SK-N-SH (cell line): ENCODE data around the gene CLPX. TPM values are rescaled to one million over a fixed set of nuclear protein-coding genes. Genes with fewer than 3 reads are reported as not detected.

ENCODE experiments used
- CTCF ChIA-PET: fragments of 300-600, 350-600 bp; formaldehyde crosslinking; extraction: SDS; loops from one replicate; lab custom pipeline; 2021; lab: Yijun Ruan, JAX
- POLR2A ChIA-PET: fragments of 350-600 bp; sonication (Branson Sonifier 250); formaldehyde crosslinking; extraction: SDS; loops from one replicate; lab custom pipeline; 2020; ENCODE audit warnings: antibody characterized with exemption, inconsistent platforms; lab: Yijun Ruan, JAX
- DNase-seq: peaks from one replicate; pipeline ENCODE4 v3.0.0; 2012
- H2AFZ ChIP-seq: fragments of 200-600 bp; sonication (generic); 2 replicates; pipeline ENCODE4 v1.8.1; 2016; ENCODE audit warnings: antibody characterized with exemption, mild to moderate bottlenecking, low read depth
- H3F3A ChIP-seq: fragments of 200-600 bp; sonication (generic); replicated peaks from 2 replicates; pipeline ENCODE3; 2016; ENCODE audit warnings: antibody characterized with exemption, mild to moderate bottlenecking; ENCODE audit not compliant: insufficient read depth
- H3K27ac ChIP-seq, 2 experiments: fragments of 200-500 bp in 1 of 2; fragments of 200-600 bp in 1 of 2; sonication (Bioruptor generic) in 1 of 2; sonication (generic), shearing (Covaris generic) in 1 of 2; 2 replicates each; pipeline versions ENCODE4 v1.5.1 to v1.6.1; 2014 to 2016; ENCODE audit warnings: low read depth in 2 of 2, inconsistent platforms in 1 of 2, low read length in 1 of 2, mild to moderate bottlenecking in 1 of 2, mixed read lengths in 1 of 2
- H3K27me3 ChIP-seq: fragments of 200-600 bp; sonication (generic), shearing (Covaris generic); 2 replicates; pipeline ENCODE4 v1.6.1; 2016; ENCODE audit warnings: mixed run types; ENCODE audit not compliant: insufficient read depth
- H3K36me3 ChIP-seq, 2 experiments: fragments of 200-500 bp in 1 of 2; fragments of 200-600 bp in 1 of 2; sonication (Bioruptor generic) in 1 of 2; sonication (generic) in 1 of 2; replicated peaks in 1 of 2; 2 replicates each; pipeline versions ENCODE3 to v1.5.1; 2014 to 2016; ENCODE audit warnings: low read length in 1 of 2, mild to moderate bottlenecking in 1 of 2; ENCODE audit not compliant: insufficient read depth in 2 of 2, control insufficient read depth in 1 of 2
- H3K4me1 ChIP-seq, 2 experiments: fragments of 200-500 bp in 1 of 2; fragments of 200-600 bp in 1 of 2; sonication (Bioruptor generic) in 1 of 2; sonication (generic), shearing (Covaris generic) in 1 of 2; 2 replicates each; pipeline versions ENCODE4 v1.5.1 to v1.6.1; 2014 to 2016; ENCODE audit warnings: low read depth in 1 of 2, low read length in 1 of 2, mixed run types in 1 of 2; ENCODE audit not compliant: insufficient read depth in 2 of 2, control insufficient read depth in 1 of 2
- H3K4me2 ChIP-seq: fragments of 200-600 bp; sonication (generic), shearing (Covaris generic); 2 replicates; pipeline ENCODE4 v1.6.1; 2017; ENCODE audit warnings: mixed run types
- H3K4me3 ChIP-seq, 2 experiments: fragments of 200-500 bp in 1 of 2; fragments of 200-600 bp in 1 of 2; sonication (Bioruptor generic) in 1 of 2; sonication (generic), shearing (Covaris generic) in 1 of 2; 2 replicates each; pipeline versions ENCODE4 v1.5.1 to v1.8.1; 2014 to 2016; ENCODE audit warnings: low read depth in 2 of 2, inconsistent platforms in 1 of 2, low read length in 1 of 2, mild to moderate bottlenecking in 1 of 2, mixed read lengths in 1 of 2, moderate library complexity in 1 of 2
- H3K79me2 ChIP-seq: fragments of 200-600 bp; sonication (generic); 2 replicates; pipeline ENCODE4 v1.8.1; 2017; ENCODE audit warnings: mild to moderate bottlenecking; ENCODE audit not compliant: insufficient read depth
- H3K9ac ChIP-seq: fragments of 200-600 bp; sonication (generic); 2 replicates; pipeline ENCODE4 v1.6.1; 2017; ENCODE audit warnings: mixed run types
- H3K9me2 ChIP-seq: fragments of 200-600 bp; sonication (generic); 2 replicates; pipeline ENCODE4 v1.6.1; 2017; ENCODE audit warnings: mixed run types
- H3K9me3 ChIP-seq: fragments of 200-600 bp; sonication (generic); 2 replicates; pipeline ENCODE4 v1.6.1; 2017; ENCODE audit warnings: mixed run types, mild to moderate bottlenecking, moderate library complexity
- H4K20me1 ChIP-seq: fragments of 200-600 bp; sonication (generic); 2 replicates; pipeline ENCODE4 v1.6.1; 2017; ENCODE audit warnings: mild to moderate bottlenecking, mixed run types; ENCODE audit not compliant: insufficient read depth
- ELF1 ChIP-seq: IDR thresholded peaks from 2 replicates; pipeline ENCODE4 v1.4.0; 2012
- EP300 ChIP-seq, 2 experiments: IDR thresholded peaks; 2 replicates each; pipeline versions ENCODE4 v1.4.0 to v1.6.1; 2012; ENCODE audit warnings: borderline replicate concordance in 1 of 2, low read depth in 1 of 2, low read length in 1 of 2
- FOSL2 ChIP-seq: IDR thresholded peaks from 2 replicates; pipeline ENCODE4 v1.4.0; 2012; ENCODE audit warnings: low read depth, mild to moderate bottlenecking, moderate library complexity, borderline replicate concordance
- FOXM1 ChIP-seq: IDR thresholded peaks from 2 replicates; pipeline ENCODE4 v1.4.0; 2012; ENCODE audit warnings: low read depth, mild to moderate bottlenecking
- GATA2 ChIP-seq: sonication (generic); formaldehyde crosslinking; IDR thresholded peaks from 2 replicates; pipeline ENCODE4 v1.5.0; 2020; ENCODE audit warnings: mild to moderate bottlenecking, missing genetic modification reagents
- MAX ChIP-seq: IDR thresholded peaks from 2 replicates; pipeline ENCODE4 v1.4.0; 2012; ENCODE audit warnings: low read depth
- MXI1 ChIP-seq: IDR thresholded peaks from 2 replicates; pipeline ENCODE4 v1.6.1; 2012; ENCODE audit warnings: mild to moderate bottlenecking, low read depth, low read length, improper control_type of control experiment
- NRF1 ChIP-seq: IDR thresholded peaks from 2 replicates; pipeline ENCODE4 v1.6.1; 2012; ENCODE audit warnings: low read depth, mild to moderate bottlenecking, low read length
- PBX3 ChIP-seq: IDR thresholded peaks from 2 replicates; pipeline ENCODE4; 2012
- POLR2AphosphoS5 ChIP-seq: IDR thresholded peaks from 2 replicates; pipeline ENCODE4 v1.6.1; 2012; ENCODE audit warnings: low read depth, low read length
- RAD21 ChIP-seq: IDR thresholded peaks from 2 replicates; pipeline ENCODE4 v1.6.1; 2012; ENCODE audit warnings: mild to moderate bottlenecking, low read length
- RCOR1 ChIP-seq: fragments of 150-350 bp; IDR thresholded peaks from 2 replicates; pipeline ENCODE4 v1.6.1; 2017; ENCODE audit warnings: antibody characterized with exemption, low read length
- REST ChIP-seq: IDR thresholded peaks from 2 replicates; pipeline ENCODE4 v1.6.1; 2012; ENCODE audit warnings: mild to moderate bottlenecking, low read depth, low read length, moderate library complexity
- RXRA ChIP-seq: IDR thresholded peaks from 2 replicates; pipeline ENCODE4 v1.4.0; 2012; ENCODE audit warnings: low read depth, mild to moderate bottlenecking, borderline replicate concordance
- SMC3 ChIP-seq: IDR thresholded peaks from 2 replicates; pipeline ENCODE4 v1.6.1; 2012; ENCODE audit warnings: low read depth, low read length, improper control_type of control experiment
- TAF1 ChIP-seq: IDR thresholded peaks from 2 replicates; pipeline ENCODE4 v1.6.1; 2012; ENCODE audit warnings: low read depth, mild to moderate bottlenecking, low read length, moderate library complexity, borderline replicate concordance
- TEAD4 ChIP-seq: IDR thresholded peaks from 2 replicates; pipeline ENCODE4 v1.4.0; 2012; ENCODE audit warnings: mild to moderate bottlenecking, borderline replicate concordance; ENCODE audit not compliant: insufficient read depth
- USF2 ChIP-seq: fragments of 150-350 bp; IDR thresholded peaks from 2 replicates; pipeline ENCODE4 v1.6.1; 2017; ENCODE audit warnings: antibody characterized with exemption, low read length, low read depth, borderline replicate concordance
- WGBS: methylation state at CpG from one replicate; pipeline ENCODE4 v1.1.6; 2017; ENCODE audit warnings: low lambda C conversion rate; 5-methylcytosine and 5-hydroxymethylcytosine counted together
- polyA plus RNA-seq, 3 experiments: library from polyadenylated mRNA; depleted of rRNA; stranded (reverse); fragments of >200 nt; gene quantifications; 2 replicates each; pipeline ENCODE4 v1.2.3, GENCODE V29; 2012
- TF ChIP-seq, protein P1 (sequence below): fragments of 150-350 bp; IDR thresholded peaks from 2 replicates; pipeline ENCODE4 v1.6.1; 2016; ENCODE audit warnings: mild to moderate bottlenecking, low read depth, low read length

CLPX gene
- polyA plus RNA-seq, 1 of the 3 experiments (the other 2 are of a cell fraction): 12.9 TPM

DNA sequence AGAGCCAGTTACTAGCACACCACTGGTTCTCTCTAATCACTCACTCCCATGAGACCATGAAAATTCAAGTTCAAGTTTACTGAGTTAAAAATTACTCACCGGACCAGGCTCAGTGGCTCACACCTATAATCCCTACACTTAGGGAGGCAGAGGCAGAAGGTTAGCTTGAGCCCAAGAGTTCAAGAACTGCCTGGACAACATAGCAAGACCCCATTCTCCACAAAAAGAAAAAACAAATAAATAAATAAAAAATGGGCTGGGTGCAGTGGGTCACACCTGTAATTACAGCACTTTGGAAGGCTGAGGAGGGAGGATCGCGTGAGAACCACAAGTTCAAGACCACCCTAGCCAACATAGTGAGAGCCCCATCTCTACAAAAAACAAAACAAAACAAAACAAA is 47.4 kb upstream of the CLPX start:
- Histone ChIP-seq H3K9me3 (no peaks in the 10 kb centered on the region), H3K4me3 (no peak overlapping the region), H3K4me2 (no peak overlapping the region), H3K27me3 (no peaks in the 10 kb centered on the region), H3K9me2 (no peaks in the 10 kb centered on the region), H2AFZ (no peak overlapping the region), H3K79me2 (no peaks in the 10 kb centered on the region), H3K27ac (no peak overlapping the region), H3K9ac (no peak overlapping the region), H3K36me3 (no peaks in the 10 kb centered on the region), H3K4me1 (no peaks in the 10 kb centered on the region), H4K20me1 (no peaks in the 10 kb centered on the region), H3F3A (no peaks in the 10 kb centered on the region)
- DNase-seq: no peak
- TF ChIP-seq POLR2AphosphoS5 (no peak), NRF1 (no peak), EP300 (IDR thresholded peaks at IDR 0.05; ENCODE audit: borderline replicate concordance in 1 of 2, low read depth in 1 of 2, low read length in 1 of 2) (no peak), MAX (no peak), RXRA (no peak), USF2 (no peak), MXI1 (no peak), TAF1 (no peak), RAD21 (no peak)
- ChIA-PET POLR2A (no interaction called here), CTCF (no interaction called here)
- 95% methylated on average over 3 of the region's 3 CpGs for WGBS

GRCh38 chr15:65231306-65231705 is 46.2 kb upstream of the CLPX start:
- no peak overlapping the region for H3K4me3 ChIP-seq
- H3K4me1 ChIP-seq: no peaks in the 10 kb centered on the region
- POLR2A ChIA-PET: interaction anchor here (0.7 kb wide), 1 partner anchor 104 kb away, joined by 3 read pairs; no protein-coding TSS in a partner anchor
- H3K9me2 ChIP-seq: no peaks in the 10 kb centered on the region
- no peaks in the 10 kb centered on the region for H4K20me1 ChIP-seq
- WGBS: 93% methylated on average over 10 of the region's 10 CpGs
- H3K79me2 ChIP-seq: no peaks in the 10 kb centered on the region
- no peak for DNase-seq
- no peaks in the 10 kb centered on the region for H3K9me3 ChIP-seq
- H3K27me3 ChIP-seq: no peaks in the 10 kb centered on the region
- CTCF ChIA-PET: interaction anchor here (1.2 kb wide), 1 partner anchor 11 kb away, joined by 3 read pairs; no protein-coding TSS in a partner anchor
- no peak overlapping the region for H3K27ac ChIP-seq
- H3K9ac ChIP-seq: no peak overlapping the region
- no peaks in the 10 kb centered on the region for H3F3A ChIP-seq
- no peak overlapping the region for H3K4me2 ChIP-seq
- no peak overlapping the region for H2AFZ ChIP-seq
- H3K36me3 ChIP-seq: no peaks in the 10 kb centered on the region
- TF ChIP-seq RCOR1 (no peak), GATA2 (CRISPR knock-in tag) (no peak), SMC3 (no peak), REST (no peak), MXI1 (no peak), TEAD4 (no peak), FOSL2 (no peak), ELF1 (no peak), RXRA (no peak), FOXM1 (no peak), POLR2AphosphoS5 (no peak), RAD21 (no peak), NRF1 (no peak), PBX3 (no peak)
- TF ChIP-seq, protein P1, sequence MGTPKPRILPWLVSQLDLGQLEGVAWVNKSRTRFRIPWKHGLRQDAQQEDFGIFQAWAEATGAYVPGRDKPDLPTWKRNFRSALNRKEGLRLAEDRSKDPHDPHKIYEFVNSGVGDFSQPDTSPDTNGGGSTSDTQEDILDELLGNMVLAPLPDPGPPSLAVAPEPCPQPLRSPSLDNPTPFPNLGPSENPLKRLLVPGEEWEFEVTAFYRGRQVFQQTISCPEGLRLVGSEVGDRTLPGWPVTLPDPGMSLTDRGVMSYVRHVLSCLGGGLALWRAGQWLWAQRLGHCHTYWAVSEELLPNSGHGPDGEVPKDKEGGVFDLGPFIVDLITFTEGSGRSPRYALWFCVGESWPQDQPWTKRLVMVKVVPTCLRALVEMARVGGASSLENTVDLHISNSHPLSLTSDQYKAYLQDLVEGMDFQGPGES: no peak
